GM12892 (cell line): ENCODE results near the gene TPO.
"Not testable (repeated sequence)": the region's sequence is repeated elsewhere in the genome, so short reads cannot be mapped to it uniquely, and the experiment has no call there.

ENCODE experiments used
- DNase-seq: peaks from one replicate; pipeline ENCODE4 v3.0.0; 2011; ENCODE audit not compliant: insufficient read length
- FAIRE-seq: peaks from 2 replicates; lab custom pipeline; 2011; peaks lifted over from hg19 to GRCh38; lab: Jason Lieb, UNC
- POLR2A ChIP-seq: IDR thresholded peaks from 2 replicates; pipeline ENCODE4 v1.6.1; 2011; ENCODE audit warnings: low read depth, low read length, control low read depth
- POLR2AphosphoS5 ChIP-seq: IDR thresholded peaks from 2 replicates; pipeline ENCODE4 v1.6.1; 2011; ENCODE audit warnings: low read depth, low read length, control low read depth
- TAF1 ChIP-seq: IDR thresholded peaks from 2 replicates; pipeline ENCODE4 v1.6.1; 2011; ENCODE audit warnings: low read depth, mild to moderate bottlenecking, control low read depth, low read length, borderline replicate concordance

Gene TPO

DNA sequence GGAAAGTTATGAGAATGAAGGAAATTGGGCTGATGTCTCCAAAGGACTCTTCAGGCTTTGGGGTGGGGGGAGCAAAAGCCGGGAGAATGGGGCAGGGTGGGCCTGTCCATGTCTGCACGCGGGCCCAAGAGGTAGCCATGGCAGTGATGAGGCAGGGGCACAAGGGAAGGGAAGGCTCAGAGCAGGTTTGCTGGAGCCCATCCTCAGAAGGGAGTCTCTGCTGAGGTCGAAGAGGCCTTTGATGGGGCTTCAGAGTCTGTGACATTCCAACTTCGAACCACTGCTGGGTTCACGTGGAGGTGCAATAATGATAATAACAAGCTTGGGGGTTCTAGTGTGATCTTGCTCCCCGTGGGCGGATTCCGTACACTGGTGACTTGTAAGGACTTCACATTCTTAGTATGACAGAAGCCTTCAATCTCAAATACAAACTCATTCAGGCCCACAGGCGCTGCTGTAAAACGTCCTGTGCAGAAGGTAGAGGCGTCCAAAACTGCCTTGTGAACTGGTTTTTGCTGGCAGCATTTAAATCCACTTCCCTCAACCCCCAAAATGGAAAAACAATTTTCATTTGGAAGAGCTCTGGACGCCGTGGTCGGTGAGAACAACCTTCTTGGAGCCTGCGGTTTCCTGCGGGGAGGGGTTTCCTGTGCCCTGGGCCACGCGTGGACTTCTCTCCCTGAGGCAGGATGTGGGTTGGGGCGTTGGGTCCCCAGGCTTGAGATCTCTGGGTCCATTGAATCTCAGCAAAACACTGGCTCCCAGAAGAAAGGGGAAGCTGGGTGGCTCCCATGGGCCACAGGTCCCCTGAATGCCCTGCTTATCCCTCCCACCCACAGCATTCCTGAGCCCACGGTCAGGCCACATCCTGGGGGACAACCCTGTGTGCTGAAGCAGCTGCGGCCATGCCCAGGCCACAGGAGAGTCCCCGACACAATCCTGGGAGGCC is 151.0 kb downstream of the TPO start:
- TF ChIP-seq POLR2A (no peak), TAF1 (no peak), POLR2AphosphoS5 (no peak)
- DNase-seq: no peak
- no peak for FAIRE-seq

GRCh38 chr2:1567556-1568344 is 154.5 kb downstream of the TPO start:
- TF ChIP-seq TAF1 (no peak), POLR2A (no peak), POLR2AphosphoS5 (no peak)
- FAIRE-seq: no peak
- no peak for DNase-seq

DNA sequence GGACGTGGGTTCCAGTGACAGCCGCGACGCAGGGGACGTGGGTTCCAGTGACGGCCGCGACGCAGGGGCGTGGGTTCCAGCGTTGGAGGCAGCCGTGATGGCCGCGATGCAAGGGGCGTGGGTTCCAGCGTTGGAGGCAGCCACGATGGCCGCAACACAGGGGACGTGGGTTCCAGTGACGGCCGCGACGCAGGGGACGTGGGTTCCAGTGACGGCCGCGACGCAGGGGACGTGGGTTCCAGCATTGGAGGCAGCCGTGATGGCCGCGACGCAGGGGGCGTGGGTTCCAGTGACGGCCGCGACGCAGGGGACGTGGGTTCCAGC is 155.0 kb downstream of the TPO start:
- FAIRE-seq, DNase-seq: not testable (repeated sequence)

DNA sequence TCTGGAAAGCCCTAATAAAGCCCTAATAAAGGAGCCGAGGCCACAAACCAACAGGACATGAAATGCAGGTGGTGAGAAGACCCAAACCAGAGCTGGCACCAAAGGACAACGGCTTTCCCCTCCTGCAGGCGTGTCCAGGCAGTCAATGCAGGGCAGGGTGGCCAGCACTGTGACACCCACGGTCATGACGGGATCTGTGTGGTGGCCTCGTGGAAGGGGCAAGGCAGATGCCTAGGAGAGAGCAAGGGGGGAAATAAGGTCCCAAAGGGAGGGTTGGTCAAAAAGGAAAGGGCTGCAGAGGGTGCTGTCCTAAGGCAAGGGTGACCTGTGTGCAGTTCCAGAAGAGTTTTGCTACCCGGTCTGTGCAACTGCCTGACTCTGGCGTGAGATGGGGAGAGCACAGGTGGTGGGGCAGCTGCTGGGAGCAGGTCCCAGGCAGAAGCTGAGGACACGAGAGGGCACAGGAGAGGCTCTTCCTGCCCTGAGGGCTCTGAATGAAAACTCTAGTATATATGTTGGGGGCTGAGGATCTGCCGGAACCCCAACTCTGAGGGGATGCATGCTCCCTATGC is 156.7 kb downstream of the TPO start:
- TF ChIP-seq TAF1: no peak
- TF ChIP-seq POLR2A: no peak
- no peak for TF ChIP-seq POLR2AphosphoS5
- DNase-seq (no peak), FAIRE-seq (no peak)

DNA sequence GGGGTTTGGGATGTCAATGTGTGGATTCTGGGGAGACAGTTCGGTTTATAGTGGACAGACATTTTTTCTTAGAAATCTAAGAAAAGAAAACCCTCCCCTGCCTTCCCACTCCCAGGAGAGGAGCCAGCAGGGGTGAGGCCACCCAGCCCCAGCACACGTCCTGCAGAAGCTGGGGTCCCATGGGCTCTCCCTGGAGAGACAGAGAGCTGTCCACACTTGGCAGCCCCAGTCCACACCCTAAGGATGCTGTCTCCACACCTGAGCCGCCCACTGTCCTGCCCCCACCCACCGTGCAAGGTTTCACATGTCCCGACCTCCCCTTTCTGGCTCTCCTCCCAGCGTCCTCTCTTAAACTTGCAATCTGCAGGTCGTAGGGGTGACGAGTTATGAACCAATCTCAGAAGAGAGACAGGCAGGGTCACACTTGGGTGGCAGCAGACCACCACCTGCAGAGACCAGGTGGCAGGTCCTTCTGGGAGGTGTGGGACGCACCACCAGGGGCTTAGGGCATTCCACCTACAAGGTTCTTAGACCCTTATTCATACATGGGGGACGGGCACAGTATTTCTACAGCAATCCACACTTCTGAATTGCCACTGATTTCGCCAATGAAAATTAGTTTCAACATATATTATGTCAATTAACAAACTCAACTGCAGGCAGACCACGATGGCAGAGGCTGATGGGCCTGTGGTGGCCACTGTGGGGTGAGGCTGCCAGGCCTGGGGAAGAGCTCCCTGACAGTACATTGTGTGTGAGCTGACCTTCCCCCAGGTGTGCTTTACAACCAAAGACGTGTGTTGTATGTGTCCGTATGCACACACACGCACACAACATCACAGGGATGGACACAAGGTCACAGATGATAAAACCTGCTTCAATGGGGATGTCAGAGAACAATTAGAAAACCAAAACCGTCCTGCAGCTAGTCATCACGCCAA is 158.5 kb downstream of the TPO start:
- no peak for TF ChIP-seq POLR2AphosphoS5
- no peak for TF ChIP-seq POLR2A
- TF ChIP-seq TAF1: no peak
- no peak for FAIRE-seq
- no peak for DNase-seq

GRCh38 chr2:1572638-1573037 is 159.4 kb downstream of the TPO start:
- TF ChIP-seq POLR2A (no peak), POLR2AphosphoS5 (no peak), TAF1 (no peak)
- FAIRE-seq: no peak
- no peak for DNase-seq

DNA sequence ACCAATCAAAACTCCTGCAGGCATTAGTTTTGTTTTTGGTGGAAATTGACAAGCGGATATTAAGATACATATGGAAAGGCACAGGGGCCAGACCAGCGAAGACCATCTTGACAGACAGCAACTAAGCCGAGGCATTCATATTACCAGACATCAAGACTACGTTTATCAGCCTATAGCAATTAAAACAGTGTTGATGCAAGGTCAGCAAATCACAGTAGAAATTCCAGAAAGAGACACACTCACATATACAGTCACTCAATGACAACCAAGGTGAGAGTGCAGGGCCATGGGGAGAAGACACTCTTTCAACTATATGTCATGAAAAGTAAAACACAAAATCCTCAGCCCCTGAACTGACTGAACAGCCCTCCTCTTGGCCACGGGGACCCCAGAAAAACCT is 164.6 kb downstream of the TPO start:
- TF ChIP-seq POLR2AphosphoS5: no peak
- DNase-seq (no peak), FAIRE-seq (no peak)

- FAIRE-seq, DNase-seq: not testable (repeated sequence)
Observed at GRCh38 chr2:1581257-1581964, 168.1 kb downstream of the TPO start.

DNA sequence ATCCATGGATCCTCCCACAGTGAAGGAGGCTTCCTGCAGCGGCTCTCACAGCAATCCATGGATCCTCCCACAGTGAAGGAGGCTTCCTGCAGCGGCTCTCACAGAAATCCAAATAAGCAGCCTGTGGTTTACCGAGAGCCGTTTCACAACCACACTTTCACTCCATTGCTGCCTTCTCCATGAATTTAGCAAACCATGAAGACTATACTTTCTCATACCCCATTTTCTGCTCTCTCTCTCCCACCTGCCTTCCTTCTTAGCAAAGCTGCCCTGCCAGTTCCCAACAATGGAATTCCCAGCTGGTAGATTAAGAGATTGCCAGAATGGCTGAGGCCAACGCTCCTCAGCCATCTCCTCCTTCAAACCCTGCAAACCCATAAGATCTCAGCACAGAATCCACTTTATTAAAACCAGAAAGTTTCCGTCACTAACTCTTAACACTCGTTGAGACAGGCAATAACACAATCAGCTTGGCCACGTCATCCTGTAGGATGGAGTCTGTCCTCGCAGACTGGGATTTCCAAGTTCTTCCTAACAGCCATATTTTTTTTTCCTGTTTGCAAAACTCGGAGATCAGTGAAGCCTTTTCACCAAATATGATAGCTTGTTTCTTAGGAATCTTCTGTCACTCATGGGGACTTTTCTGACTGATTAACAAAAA is 168.8 kb downstream of the TPO start:
- FAIRE-seq (no peak), DNase-seq (no peak)
- TF ChIP-seq POLR2AphosphoS5 (no peak), TAF1 (no peak), POLR2A (no peak)

GRCh38 chr2:1582891-1583341 is 169.7 kb downstream of the TPO start:
- no peak for TF ChIP-seq TAF1
- no peak for TF ChIP-seq POLR2AphosphoS5
- no peak for TF ChIP-seq POLR2A
- FAIRE-seq (no peak), DNase-seq (no peak)

DNA sequence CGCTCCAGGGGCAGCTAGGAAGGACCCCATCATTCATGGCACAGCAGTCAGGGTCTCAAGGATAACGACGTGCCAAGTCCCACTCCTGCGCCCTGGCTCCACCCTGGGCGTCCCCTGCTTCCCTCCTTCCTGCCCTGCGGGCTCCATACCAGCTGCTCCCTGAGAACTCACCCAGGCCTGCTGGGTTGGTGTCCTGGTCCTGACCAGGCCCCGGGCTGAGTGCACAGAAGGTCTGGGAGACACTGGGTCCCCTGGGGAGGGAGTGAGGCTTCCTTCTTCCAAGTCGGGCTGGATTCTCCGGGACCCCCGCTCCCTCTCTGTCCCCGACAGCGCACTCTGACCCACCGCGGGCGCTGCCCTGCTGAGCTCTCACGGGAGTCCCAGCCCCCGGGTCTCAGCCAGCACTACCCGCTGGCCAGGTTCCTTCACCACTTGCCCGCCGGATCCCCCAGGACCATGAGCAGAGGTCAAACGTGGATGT is 170.8 kb downstream of the TPO start:
- FAIRE-seq (no peak), DNase-seq (no peak)
- TF ChIP-seq POLR2A: no peak
- TF ChIP-seq POLR2AphosphoS5: no peak
- no peak for TF ChIP-seq TAF1
